Dedifferentiated amniotic fluid mesenchymal stem cell (primary cell): ENCODE measurements around the gene WNK2.
A peak's percentile ranks its signal among the peaks of the same experiment; 100 is the strongest.

Experiments
- DNase-seq: peaks from one replicate; pipeline ENCODE4 v3.0.0-alpha.2; 2016; ENCODE audit errors: extremely low spot score

WNK2 gene

GRCh38 chr9:93200449-93200742, 16.5 kb downstream of the WNK2 start:
- DNase-seq = no peak

DNA sequence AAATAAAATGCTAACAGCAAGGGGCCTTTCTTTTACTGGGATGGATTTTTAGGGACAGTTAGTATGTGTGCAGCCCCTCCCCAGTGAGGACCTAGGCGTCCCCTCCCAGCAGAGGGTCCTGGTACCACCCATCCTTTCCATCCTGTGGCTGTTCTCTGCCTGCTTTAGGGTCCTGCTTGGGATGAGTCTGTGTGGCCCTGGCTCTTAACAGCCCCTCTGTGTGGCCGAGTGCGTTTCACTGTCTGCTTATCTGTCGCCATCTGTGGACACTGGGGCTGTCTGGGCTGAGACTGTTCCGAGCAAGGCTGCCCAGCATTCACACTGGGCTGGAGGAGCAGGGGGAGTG, 17.0 kb downstream of the WNK2 start:
- DNase-seq = no peak

DNA sequence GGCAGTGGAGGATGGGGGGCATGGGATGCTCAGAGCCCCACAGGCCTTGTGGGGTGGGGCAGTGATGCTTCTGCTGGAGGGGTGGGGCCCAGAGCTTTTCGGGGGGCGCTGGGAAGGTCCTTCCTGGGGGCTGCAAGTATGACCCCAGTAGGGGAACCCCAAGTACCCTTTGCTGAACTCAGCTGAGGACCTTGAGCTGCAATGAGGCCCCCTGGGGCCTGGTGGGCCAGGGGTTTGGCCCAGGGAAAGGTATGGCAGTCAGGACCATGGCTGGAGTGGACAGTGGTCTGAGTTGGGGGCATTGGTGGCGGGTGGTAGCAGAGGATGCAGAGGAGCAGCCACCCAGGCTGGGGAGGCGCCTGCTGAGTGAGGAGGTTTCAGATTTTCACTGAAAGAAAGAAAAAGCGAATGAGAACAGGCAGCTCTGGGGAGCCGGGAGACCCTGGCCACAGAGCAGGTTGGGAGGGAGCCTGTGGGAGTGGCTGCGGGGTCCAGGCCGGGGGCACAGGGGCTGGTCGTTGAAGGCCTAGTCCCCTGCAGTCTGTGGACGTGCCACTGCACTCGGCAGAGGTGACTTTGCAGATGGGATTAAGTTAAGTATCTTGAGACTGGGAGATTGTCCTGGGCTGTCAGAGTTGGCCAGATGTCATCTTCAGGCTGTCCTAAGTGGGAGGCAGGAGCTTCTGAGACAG, 19.2 kb downstream of the WNK2 start:
- no peak for DNase-seq

GRCh38 chr9:93203718-93204469, 20.0 kb downstream of the WNK2 start:
- DNase-seq = no peak

- DNase-seq = no peak
Observed at GRCh38 chr9:93204470-93205043, 20.6 kb downstream of the WNK2 start.

GRCh38 chr9:93205045-93205768, 21.3 kb downstream of the WNK2 start:
- DNase-seq = no peak

- no peak for DNase-seq
Observed at GRCh38 chr9:93205896-93206575, 22.1 kb downstream of the WNK2 start.

- DNase-seq = no peak
Observed at GRCh38 chr9:93206576-93207155, 22.7 kb downstream of the WNK2 start.

DNA sequence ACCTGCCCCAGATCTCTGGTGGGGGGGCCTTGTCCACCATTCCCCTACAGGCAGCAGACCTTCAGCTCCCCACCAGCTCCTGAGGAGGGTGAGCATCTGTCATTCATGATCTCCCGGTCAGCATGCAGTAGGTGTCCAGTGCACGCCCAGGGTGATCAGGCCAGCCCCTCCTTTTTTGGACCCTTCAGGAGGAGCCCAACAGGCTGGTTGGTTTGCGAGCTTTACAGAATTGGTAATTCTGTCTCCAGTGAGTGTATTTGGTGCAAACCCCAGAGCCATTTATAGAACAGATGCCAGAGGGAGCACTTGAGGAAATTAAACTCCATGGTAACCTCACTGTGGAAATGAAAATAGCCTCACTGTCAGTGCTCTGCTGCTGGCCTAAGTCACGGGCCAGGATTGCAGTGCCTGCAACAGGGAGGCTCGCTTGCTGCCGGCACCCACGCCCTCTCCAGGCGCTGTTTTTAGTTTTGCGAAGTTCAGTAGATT, 23.4 kb downstream of the WNK2 start:
- peak; percentile 84 for DNase-seq

DNA sequence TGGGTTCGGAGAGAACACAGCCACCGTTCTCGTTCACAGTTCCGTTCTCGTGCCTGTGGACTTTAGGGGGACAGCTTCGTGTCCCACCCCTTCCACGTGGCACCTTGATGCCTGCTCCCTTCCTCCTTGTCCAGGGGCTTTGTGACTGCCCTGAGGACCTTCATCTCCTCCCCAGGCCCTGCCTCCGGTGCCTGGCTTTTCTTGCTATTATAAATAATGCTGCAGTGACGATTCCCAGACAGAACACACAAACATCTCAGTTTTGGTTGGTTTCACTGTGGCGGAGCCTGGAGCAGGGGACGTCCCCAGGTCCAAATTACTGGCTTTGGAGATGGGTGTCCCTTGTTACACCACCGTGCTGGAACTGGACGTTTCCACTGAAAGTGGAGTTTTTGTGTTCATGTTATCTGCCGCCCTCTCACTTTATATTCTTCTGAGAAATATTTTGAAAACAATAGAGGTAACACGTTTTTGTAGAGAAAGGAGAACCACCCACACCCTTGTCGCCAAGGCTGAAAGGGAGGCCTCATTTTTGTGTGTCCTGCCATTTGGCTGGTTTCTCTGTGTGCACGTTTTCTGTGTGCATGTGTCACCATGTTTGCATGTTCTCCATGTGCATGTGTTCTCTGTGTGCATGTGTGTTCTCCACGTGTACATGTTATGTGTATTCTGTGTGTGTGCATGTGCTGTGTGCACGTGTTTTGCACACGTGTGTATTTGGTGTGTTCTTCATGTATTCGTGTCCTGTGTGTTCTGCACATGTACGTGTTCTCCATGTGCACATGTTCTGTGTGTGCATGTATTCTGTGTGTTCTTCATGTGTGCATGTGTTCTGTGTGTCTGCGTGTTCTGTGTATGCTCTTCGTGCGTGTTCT, 24.2 kb downstream of the WNK2 start:
- DNase-seq = no peak

DNA sequence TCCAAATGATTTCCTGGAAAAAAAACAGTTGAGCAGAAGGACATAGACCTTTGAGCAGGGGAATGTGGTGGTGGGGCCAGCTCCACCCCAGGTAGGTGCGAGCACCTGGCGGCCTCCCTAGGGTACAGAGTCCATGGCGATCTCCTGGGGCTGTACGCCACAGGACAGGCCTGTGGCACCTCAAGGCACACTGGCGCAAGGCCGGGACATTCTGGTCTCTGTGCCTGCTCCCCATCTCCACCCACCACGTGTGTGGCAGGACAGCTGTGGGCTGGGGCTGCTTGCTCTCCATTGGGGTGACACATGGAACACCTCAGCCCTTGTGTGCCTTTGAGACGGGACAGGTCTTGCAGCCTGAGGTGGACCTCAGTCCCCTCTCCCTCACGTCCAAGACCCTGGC, 25.2 kb downstream of the WNK2 start:
- no peak for DNase-seq

DNA sequence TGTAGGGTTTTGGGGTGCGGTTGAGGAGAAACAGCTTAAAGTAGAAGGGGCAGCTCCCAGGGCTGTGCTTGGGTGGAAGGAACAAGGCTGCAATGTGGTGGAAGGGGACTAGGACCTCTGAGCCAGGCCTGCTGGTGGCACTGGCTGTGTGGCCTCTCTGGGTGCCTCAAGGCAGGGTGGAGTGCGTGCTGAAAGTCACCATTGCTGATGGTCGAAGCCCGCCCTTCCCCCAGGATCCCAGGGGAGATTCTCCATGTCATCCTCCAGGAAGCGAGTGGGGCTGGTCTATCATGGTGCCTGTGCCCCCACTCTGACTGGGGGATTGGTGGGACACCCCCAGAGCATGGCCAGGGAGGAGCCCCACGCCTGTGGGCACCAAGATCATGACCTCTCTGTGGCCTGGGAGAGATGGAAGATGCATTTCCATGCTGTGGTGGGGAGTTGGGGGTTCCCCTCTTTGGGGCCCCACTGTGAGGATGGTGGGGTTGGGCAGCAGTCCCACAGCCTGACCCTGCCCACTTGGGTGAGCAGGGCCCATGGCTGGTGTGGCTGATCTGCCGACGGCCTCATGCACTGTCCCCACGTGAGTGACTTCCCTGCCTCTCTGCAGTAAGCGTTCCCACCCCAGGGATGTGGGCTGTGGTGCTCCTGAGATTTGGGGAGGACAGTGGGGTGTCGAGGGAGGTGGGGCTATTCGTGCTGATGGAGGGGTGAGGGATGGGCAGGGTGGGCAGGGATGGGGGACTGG, 25.8 kb downstream of the WNK2 start:
- no peak for DNase-seq

- DNase-seq = no peak
Observed at GRCh38 chr9:93210324-93210973, 26.5 kb downstream of the WNK2 start.

GRCh38 chr9:93210974-93211653, 27.2 kb downstream of the WNK2 start:
- DNase-seq = no peak

GRCh38 chr9:93211654-93212001, 27.7 kb downstream of the WNK2 start:
- no peak for DNase-seq

DNA sequence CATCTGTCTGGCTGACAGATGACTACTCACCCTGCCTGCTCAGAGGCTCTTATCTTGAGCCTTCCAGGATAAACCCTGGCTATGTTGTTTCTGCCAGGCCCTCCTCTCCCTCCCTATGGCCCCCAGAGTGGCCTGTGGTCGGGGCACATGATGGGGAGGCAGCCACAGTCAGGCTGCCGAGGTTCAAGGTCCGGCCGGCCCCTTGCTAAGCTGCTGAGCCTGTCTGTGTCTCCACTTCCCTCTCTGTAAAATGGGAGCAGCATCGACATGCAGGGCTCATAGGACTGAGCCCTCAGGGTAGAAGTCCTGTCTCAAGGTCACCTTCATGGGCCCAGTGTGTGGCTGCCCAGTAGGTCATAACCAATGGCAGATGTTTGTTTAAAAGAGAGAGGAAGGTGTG, 28.5 kb downstream of the WNK2 start:
- no peak for DNase-seq

DNA sequence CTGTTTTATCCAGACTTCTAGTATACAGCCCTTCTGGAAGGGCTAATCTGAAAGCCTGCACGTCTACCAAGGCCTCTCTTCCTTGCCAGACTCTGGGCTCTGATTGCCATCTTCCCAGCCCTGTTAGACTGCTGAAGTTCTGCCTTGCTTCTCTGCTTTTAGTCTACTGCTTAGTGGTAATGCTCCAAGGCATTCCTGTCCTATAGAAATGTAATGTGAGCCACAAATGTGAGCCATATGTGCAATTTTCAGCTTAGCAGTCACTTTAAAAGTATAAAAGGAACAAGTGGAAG, 32.1 kb downstream of the WNK2 start:
- no peak for DNase-seq

- no peak for DNase-seq
Observed at GRCh38 chr9:93217706-93218105, 33.8 kb downstream of the WNK2 start.

GRCh38 chr9:93218161-93218560, 34.2 kb downstream of the WNK2 start:
- DNase-seq = no peak
